Right lobe of liver (tissue), 6 donors: Measurements from ENCODE around the gene DGKE. TPM values are rescaled to one million over a fixed set of nuclear protein-coding genes. Genes with fewer than 3 reads are reported as not detected.
A peak's percentile ranks its signal among the peaks of the same experiment; 100 is the strongest.

Experiments used
- ATAC-seq, 4 donors: fragments of 200-7000 bp; cut with Tn5 transposase; one replicate each; pipeline ENCODE4 v1.9.1; 2020; ENCODE audit warnings: mild to moderate bottlenecking in 4 of 4, moderate library complexity in 4 of 4
- DNase-seq, 3 donors: peaks; one replicate each; pipeline ENCODE4 v3.0.0-alpha.2; 2020
- H3K27ac ChIP-seq, 3 donors: fragments of 200-600 bp; one replicate each; pipeline ENCODE4 v1.8.0; 2022
- H3K27me3 ChIP-seq, 2 donors: fragments of 200-600 bp; one replicate each; pipeline ENCODE4 v1.8.0; 2022
- H3K36me3 ChIP-seq, 4 donors: fragments of 200-600 bp; sonication (generic) in 1 of 4; one replicate each; pipeline versions ENCODE4 v1.5.1 to v1.8.0; 2017 to 2022; ENCODE audit warnings: control low read depth in 1 of 4
- H3K4me1 ChIP-seq, 4 donors: fragments of 200-600 bp; sonication (generic) in 1 of 4; one replicate each; pipeline versions ENCODE4 v1.5.1 to v1.8.0; 2017 to 2022; ENCODE audit warnings: control low read depth in 1 of 4
- H3K4me3 ChIP-seq, 3 donors: fragments of 200-600 bp; one replicate each; pipeline ENCODE4 v1.8.0; 2022
- H3K9me3 ChIP-seq, 4 donors: fragments of 200-600 bp; sonication (generic) in 1 of 4; one replicate each; pipeline versions ENCODE4 v1.5.1 to v1.8.0; 2017 to 2022; ENCODE audit warnings: control low read depth in 1 of 4
- POLR2A ChIP-seq: fragments of 450-650 bp; IDR thresholded peaks from one replicate; pipeline ENCODE4 v1.6.1; 2017; ENCODE audit warnings: antibody characterized with exemption, mild to moderate bottlenecking
- WGBS: methylation state at CpG from one replicate; pipeline ENCODE4 v1.1.6; 2018; ENCODE audit warnings: low coverage, low lambda C conversion rate; ENCODE audit not compliant: insufficient coverage; ENCODE audit errors: missing lambda C conversion rate; 5-methylcytosine and 5-hydroxymethylcytosine counted together
- intact Hi-C, 2 donors: fragments of 100-400 bp; cut with DNase I; formaldehyde crosslinking; loops; one replicate each; pipeline versions ENCODE4 v1.11.2 to v1.14.1; 2022
- total RNA-seq, 6 experiments: library from RNA; depleted of rRNA in 2 of 6; stranded (reverse); fragments of >200 nt in 2 of 6; fragmentation: NEBNext Ultra II Directional in 3 of 6; extraction: Animal tissue kit (Norgen Biotek cat#: 25700) in 3 of 6; gene quantifications; one replicate each; pipeline versions ENCODE4 v1.1.0 to v1.2.4, GENCODE V29; 2016 to 2023
- TF ChIP-seq, protein P1 (sequence below), 4 donors: fragments of 200-600 bp in 3 of 4; fragments of 450-650 bp in 1 of 4; IDR thresholded peaks; one replicate each; pipeline versions ENCODE4 v1.5.1 to v1.8.0; 2016 to 2022; ENCODE audit warnings: antibody characterized with exemption in 4 of 4, mild to moderate bottlenecking in 2 of 4
- donor health status: DM: no; HTN: yes; CAD: no.
- donor health status: DM: no; HTN: no; CAD: no.
- donor health status: DM: no; HTN: no; CAD: no.
- donor health status: DM: no; HTN: yes; CAD: no.
- donor health status: DM: no; HTN: yes; CAD: no.

Gene DGKE
- total RNA-seq, 6 experiments from 2014 or later: 2.2 to 10.4 (median 3.4) TPM

DNA sequence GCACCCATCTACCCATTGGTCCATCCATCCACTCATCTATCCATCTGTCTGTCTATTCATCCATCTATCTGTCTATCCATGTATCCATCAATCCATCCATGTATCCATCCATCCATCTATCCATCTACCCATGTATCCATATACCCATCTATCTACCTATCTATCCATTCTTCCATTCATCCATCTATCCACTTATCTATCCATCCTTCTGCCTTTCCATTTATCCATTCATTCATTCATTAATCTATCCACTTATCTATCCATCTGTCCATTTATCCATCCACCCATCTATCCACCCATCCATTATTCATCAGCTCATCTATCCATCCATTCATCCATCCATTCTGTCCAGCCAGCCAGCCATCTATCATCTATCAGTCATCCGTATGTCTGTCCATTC is 58.4 kb downstream of the DGKE start:
- ATAC-seq: no peak
- TF ChIP-seq POLR2A: no peak
- TF ChIP-seq, protein P1, sequence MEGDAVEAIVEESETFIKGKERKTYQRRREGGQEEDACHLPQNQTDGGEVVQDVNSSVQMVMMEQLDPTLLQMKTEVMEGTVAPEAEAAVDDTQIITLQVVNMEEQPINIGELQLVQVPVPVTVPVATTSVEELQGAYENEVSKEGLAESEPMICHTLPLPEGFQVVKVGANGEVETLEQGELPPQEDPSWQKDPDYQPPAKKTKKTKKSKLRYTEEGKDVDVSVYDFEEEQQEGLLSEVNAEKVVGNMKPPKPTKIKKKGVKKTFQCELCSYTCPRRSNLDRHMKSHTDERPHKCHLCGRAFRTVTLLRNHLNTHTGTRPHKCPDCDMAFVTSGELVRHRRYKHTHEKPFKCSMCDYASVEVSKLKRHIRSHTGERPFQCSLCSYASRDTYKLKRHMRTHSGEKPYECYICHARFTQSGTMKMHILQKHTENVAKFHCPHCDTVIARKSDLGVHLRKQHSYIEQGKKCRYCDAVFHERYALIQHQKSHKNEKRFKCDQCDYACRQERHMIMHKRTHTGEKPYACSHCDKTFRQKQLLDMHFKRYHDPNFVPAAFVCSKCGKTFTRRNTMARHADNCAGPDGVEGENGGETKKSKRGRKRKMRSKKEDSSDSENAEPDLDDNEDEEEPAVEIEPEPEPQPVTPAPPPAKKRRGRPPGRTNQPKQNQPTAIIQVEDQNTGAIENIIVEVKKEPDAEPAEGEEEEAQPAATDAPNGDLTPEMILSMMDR (IDR thresholded peaks at IDR 0.05): no peak
- Histone ChIP-seq H3K9me3 (peaks cover 0 to 5% (median 0%) of the 10 kb centered on the region in 4 donors), H3K36me3 (peaks cover 5 to 90% (median 45%) of the 10 kb centered on the region in 4 donors), H3K27ac (no peak overlapping the region), H3K27me3 (no peaks in the 10 kb centered on the region), H3K4me1 (no peaks in the 10 kb centered on the region), H3K4me3 (no peak overlapping the region)
- intact Hi-C loops: no loop called here
- WGBS: 100% methylated on average over 1 of the region's 1 CpG
- DNase-seq: no peak

- intact Hi-C loops: no loop called here
- WGBS: 70% methylated on average over 7 of the region's 7 CpGs
- Histone ChIP-seq H3K4me3 (no peak overlapping the region), H3K27ac (no peak overlapping the region), H3K36me3 (peaks cover 5 to 100% (median 47%) of the 10 kb centered on the region in 4 donors), H3K4me1 (no peaks in the 10 kb centered on the region), H3K27me3 (no peaks in the 10 kb centered on the region), H3K9me3 (peaks cover 0 to 1% (median 0%) of the 10 kb centered on the region in 4 donors)
- ATAC-seq (no peak), DNase-seq (no peak)
- TF ChIP-seq POLR2A: no peak
- TF ChIP-seq, protein P1 (IDR thresholded peaks at IDR 0.05): no peak
Measured at GRCh38 chr17:56893503-56893902, 59.6 kb downstream of the DGKE start.

DNA sequence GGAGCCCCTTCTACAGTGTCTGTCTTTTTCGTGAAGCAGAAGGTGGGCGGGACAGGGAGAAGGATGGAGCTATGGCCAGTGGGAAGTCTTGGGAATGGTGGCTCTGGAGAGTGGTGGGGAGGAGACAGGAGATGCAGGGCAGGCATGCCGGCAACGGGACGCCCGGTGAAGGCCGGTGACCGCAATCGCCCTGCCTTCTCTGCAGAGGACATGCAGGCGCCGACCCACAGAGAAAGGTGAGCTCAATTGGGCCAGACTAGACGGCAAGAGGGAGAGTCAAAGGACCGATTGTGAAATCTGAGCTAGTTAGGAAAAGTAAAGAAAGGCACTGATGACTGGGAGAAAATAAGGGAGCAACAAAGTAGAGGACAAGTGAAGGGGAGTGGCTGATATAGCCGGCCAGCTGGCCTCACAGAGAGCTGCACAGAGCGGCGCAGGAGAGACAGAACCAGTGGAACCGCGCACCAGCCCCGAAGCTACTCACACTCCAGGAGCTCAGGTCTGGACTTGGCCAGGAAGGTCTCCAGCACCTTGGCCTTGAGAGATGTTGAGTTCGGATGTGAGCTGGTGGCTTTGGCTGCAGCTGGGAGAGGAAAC is 61.0 kb downstream of the DGKE start:
- H3K27ac ChIP-seq: peak overlapping the region in 1 of 3 donors; percentile 33
- no peak for TF ChIP-seq POLR2A
- TF ChIP-seq, protein P1 (IDR thresholded peaks at IDR 0.05): no peak
- DNase-seq (no peak), ATAC-seq (peak in 1 of 4 donors; percentile 85)
- 65% methylated on average over 10 of the region's 20 CpGs for WGBS
- H3K27me3 ChIP-seq: no peaks in the 10 kb centered on the region
- no peak overlapping the region for H3K4me3 ChIP-seq
- no peaks in the 10 kb centered on the region for H3K4me1 ChIP-seq
- no peaks in the 10 kb centered on the region for H3K9me3 ChIP-seq
- peaks cover 5 to 100% (median 56%) of the 10 kb centered on the region in 4 donors for H3K36me3 ChIP-seq
- intact Hi-C loops: no loop called here

GRCh38 chr17:56896217-56896967 is 62.4 kb downstream of the DGKE start:
- peaks cover 5 to 100% (median 58%) of the 10 kb centered on the region in 4 donors for H3K36me3 ChIP-seq
- H3K9me3 ChIP-seq: no peaks in the 10 kb centered on the region
- no peaks in the 10 kb centered on the region for H3K4me1 ChIP-seq
- intact Hi-C loops: no loop called here
- no peak for TF ChIP-seq POLR2A
- TF ChIP-seq, protein P1 (IDR thresholded peaks at IDR 0.05): no peak
- H3K27ac ChIP-seq: no peak overlapping the region
- no peak for ATAC-seq
- H3K27me3 ChIP-seq: no peaks in the 10 kb centered on the region
- WGBS: 61% methylated on average over 3 of the region's 3 CpGs
- no peak overlapping the region for H3K4me3 ChIP-seq
- DNase-seq: no peak
